NCI-H2227 (cell line): Measurements from ENCODE around the gene DEPP1.

Experiments
- DNase-seq: peaks from one replicate; lab custom pipeline; 2025; ENCODE audit not compliant: unreplicated experiment; lab: John Stamatoyannopoulos, UW

DEPP1 gene

DNA sequence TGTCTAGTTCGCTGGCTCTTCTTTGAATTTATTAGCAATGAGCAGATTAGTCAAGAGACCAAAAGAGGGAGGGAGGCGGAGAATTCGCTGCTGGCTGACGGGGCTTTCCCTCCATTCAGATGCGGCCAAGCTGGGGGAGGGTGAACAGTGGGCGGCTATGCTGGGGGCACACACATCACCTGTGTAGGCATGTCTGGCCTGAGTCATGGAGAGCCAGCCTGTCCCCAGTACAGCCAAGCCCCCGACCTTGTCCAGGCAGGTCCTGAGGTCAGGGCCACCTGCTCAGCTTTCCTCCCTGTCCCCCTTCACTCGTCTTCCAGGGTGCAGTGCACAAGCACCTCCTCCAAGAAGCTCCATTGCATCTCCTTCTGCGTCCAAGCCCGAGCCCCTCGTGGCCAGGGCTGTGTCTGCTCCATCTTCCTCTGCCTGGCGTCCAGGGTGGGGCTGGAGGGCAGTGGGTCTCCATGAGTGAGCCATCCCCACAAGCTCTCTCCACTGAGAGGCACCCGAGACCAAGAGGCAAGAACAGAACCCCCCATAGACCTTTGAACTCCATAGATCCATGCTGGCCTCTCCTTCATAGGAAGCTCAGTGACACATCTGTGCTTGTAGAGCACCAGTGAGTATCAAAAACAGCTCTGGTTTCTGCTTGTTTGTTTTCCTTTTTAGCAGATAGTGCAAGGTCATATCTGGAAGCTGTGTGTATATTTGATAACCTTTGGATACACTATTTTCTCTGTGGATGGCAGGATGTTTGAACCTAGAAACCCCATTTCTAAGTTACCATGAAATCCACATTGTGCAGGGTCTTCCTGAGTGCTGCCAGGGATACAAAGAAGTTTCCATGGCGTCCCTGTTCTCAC is 1.9 kb upstream of the DEPP1 start:
- DNase-seq = no peak

- DNase-seq = no peak
These were observed 927 bp upstream of the DEPP1 start for GRCh38 chr10:44979281-44980191.

GRCh38 chr10:44978213-44978569 is 418 bp downstream of the DEPP1 start:
- no peak for DNase-seq

- no peak for DNase-seq
These were observed 1.1 kb downstream of the DEPP1 start for GRCh38 chr10:44977287-44978212.

- no peak for DNase-seq
These were observed 2.0 kb downstream of the DEPP1 start for GRCh38 chr10:44976352-44977198.

- DNase-seq = no peak
These were observed 2.9 kb downstream of the DEPP1 start for GRCh38 chr10:44975431-44976331.

- no peak for DNase-seq
These were observed 3.8 kb downstream of the DEPP1 start for GRCh38 chr10:44974628-44975430.

- DNase-seq = no peak
These were observed 4.5 kb downstream of the DEPP1 start for GRCh38 chr10:44974082-44974627.

- no peak for DNase-seq
These were observed 5.1 kb downstream of the DEPP1 start for GRCh38 chr10:44973323-44974081.

- DNase-seq = no peak
These were observed 5.7 kb downstream of the DEPP1 start for GRCh38 chr10:44972874-44973306.

- DNase-seq = no peak
These were observed 6.5 kb downstream of the DEPP1 start for GRCh38 chr10:44971935-44972757.

- DNase-seq = no peak
These were observed 7.2 kb downstream of the DEPP1 start for GRCh38 chr10:44971434-44971833.

DNA sequence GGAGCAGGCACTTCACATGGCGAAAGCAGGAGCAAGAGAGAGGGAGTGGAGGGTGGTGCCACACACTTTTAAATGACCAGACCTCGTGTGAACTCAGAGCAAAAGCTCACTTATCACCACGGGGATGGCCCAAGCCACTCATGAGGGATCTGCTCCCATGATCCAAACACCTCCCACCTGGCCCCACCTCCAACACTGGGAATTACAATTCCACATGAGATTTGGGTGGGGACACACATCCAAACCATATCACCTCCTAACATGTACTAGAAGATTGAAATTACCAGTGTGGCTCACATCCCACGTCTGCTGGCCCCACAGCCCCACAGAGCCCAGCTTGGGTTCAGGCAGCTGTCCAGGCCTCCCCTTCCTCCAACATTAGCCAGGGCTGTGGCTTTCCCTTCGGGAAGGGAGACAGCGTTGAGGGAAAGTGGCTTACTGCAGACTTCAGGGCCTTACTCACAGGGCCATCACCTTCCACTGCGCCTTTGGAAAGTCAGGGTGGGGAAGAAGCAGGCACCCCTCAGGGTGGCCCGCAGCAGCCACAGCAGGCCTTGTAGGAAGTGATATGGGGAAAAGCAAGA is 7.7 kb downstream of the DEPP1 start:
- no peak for DNase-seq

GRCh38 chr10:44969854-44970253 is 8.8 kb downstream of the DEPP1 start:
- no peak for DNase-seq

DNA sequence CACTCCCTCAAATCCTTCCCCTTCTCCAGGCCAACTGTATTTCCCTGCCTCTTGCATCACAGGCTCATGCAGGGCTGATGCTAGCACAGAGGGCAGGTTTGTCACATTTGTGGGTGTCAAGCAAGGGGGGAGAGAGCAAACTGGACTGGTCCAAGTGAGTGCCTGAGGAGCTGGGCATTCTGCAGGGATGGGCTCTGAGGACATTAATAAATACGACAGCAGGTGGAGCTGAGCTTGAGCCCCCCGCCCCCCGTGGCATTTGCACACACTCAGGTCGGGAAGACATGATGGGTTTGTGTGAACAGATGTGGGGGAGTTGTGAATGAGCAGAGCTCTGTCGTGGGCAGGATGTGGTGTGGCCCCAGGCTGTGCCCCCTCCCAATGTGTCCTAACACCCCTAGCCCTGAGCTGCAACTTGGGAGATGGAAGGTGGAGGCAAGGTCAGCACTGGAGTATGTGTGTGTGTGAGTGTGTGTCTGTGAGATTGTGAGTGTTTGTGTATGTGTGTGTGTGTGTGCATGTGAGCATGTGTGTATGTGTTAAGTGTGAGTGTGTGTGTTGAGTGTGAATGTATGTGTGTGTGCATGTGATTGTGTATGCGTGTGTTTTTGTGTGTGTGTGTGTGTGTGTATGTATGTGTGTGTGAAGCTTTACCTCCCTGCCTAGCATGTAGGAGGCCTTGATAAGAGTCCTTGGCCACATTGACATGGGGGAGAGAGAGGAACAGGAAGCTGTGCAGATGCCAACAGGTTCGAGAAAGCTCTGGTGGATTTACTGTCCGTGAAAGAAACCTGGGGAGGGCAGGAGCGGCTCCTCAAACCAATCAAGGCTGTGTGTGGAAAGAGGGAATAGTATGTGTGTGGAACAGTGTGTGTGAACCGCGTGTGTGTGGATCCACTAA is 9.9 kb downstream of the DEPP1 start:
- DNase-seq = no peak
